ENCODE results near the gene MPG.
"Not testable (repeated sequence)": the region's sequence is repeated elsewhere in the genome, so short reads cannot be mapped to it uniquely, and the experiment has no call there.

MPG gene

DNA sequence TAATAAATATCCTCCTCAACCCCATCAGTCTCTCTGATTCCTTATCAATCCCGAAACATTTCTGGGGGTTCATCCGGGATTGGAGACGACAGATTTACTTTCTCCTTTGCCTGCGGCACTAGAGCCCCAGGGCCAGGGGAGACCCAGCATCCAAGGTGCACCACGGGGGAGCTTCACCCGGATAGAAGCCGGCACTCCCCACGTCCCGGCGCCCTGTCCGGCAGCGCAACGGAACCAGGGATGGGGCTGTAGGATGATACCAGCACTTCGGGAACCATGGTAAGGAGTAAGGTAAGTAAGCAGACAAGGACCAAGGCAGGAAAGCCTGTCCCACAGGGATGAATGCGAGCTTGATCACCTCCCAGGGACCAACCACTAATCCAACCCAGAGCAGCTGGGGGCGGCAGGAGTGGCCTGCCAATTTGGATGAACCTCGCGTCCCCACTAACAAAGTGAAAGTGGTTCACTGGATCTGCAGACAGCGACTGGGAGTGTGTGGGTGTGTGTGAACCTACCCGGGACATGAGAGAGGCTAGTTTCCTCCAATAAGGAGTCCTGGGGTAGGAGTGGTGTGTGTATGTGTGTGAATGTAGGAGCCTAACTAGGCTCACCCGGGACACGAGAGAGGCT lies 36.5 kb upstream of the MPG start:
- Histone ChIP-seq H3K4me1 (no peaks in the 10 kb centered on the region), H3K9me3 (no peaks in the 10 kb centered on the region), H3K4me3 (no peak overlapping the region), H3K27me3 (no peaks in the 10 kb centered on the region), H3K27ac (no peak overlapping the region), H3K36me3 (peaks cover 4 to 20% (median 4%) of the 10 kb centered on the region in 3 donors)
- intact Hi-C loops (cut with DNase I; ENCODE audit: low total_unique reads) = no loop called here
- no peak for DNase-seq
- TF ChIP-seq, protein P1, sequence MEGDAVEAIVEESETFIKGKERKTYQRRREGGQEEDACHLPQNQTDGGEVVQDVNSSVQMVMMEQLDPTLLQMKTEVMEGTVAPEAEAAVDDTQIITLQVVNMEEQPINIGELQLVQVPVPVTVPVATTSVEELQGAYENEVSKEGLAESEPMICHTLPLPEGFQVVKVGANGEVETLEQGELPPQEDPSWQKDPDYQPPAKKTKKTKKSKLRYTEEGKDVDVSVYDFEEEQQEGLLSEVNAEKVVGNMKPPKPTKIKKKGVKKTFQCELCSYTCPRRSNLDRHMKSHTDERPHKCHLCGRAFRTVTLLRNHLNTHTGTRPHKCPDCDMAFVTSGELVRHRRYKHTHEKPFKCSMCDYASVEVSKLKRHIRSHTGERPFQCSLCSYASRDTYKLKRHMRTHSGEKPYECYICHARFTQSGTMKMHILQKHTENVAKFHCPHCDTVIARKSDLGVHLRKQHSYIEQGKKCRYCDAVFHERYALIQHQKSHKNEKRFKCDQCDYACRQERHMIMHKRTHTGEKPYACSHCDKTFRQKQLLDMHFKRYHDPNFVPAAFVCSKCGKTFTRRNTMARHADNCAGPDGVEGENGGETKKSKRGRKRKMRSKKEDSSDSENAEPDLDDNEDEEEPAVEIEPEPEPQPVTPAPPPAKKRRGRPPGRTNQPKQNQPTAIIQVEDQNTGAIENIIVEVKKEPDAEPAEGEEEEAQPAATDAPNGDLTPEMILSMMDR (IDR thresholded peaks at IDR 0.05) = no peak

DNA sequence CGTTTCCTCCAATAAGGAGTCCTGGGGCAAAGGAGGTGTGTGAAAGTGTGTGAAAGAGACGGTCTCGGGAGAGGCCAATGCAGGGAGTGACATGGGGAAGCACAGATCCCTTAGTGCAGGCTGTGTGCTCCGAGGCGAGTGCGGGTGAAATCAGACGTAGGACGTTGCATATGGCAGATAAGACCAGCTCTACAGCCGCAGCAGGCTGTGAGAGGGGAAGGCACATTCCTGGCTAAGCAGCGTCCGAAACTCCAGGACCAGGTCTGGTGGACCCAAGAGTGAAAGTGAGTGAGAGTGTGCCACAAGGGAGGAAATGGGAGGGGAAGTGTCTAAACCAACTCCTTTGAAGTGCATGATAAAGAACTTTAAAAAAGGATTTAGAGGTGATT lies 36.0 kb upstream of the MPG start:
- Histone ChIP-seq H3K4me3 (no peak overlapping the region), H3K27me3 (no peaks in the 10 kb centered on the region), H3K27ac (no peak overlapping the region), H3K4me1 (no peaks in the 10 kb centered on the region), H3K9me3 (no peaks in the 10 kb centered on the region), H3K36me3 (peaks cover 5 to 25% (median 8%) of the 10 kb centered on the region in 3 donors)
- intact Hi-C loops (cut with DNase I; ENCODE audit: low total_unique reads) = no loop called here
- no peak for DNase-seq
- TF ChIP-seq, protein P1 (IDR thresholded peaks at IDR 0.05) = no peak

DNA sequence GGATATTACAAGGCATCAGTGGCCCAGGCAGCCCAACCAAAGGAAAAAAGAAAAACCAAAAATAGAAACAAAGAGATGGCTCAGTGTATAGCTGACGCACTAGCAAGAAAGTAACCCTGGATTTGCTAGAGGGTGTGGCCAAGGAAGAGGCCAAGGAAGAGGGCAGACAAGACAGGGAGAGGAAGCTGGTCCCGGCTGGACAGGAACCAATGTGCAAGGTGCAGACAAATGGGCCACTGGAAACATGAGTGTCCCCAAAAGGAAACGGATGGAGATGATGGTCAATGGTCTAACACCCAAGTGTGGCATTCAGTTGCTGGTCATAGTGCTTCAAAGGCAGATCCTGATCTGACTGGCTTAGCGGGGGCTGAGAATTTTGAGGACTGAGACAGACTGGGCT lies 35.3 kb upstream of the MPG start:
- Histone ChIP-seq H3K27me3 (no peaks in the 10 kb centered on the region), H3K27ac (no peak overlapping the region), H3K36me3 (peaks cover 5 to 30% (median 11%) of the 10 kb centered on the region in 3 donors), H3K4me3 (no peak overlapping the region), H3K4me1 (no peaks in the 10 kb centered on the region), H3K9me3 (no peaks in the 10 kb centered on the region)
- no peak for DNase-seq
- TF ChIP-seq, protein P1 (IDR thresholded peaks at IDR 0.05) = no peak
- intact Hi-C loops (cut with DNase I; ENCODE audit: low total_unique reads) = no loop called here

DNA sequence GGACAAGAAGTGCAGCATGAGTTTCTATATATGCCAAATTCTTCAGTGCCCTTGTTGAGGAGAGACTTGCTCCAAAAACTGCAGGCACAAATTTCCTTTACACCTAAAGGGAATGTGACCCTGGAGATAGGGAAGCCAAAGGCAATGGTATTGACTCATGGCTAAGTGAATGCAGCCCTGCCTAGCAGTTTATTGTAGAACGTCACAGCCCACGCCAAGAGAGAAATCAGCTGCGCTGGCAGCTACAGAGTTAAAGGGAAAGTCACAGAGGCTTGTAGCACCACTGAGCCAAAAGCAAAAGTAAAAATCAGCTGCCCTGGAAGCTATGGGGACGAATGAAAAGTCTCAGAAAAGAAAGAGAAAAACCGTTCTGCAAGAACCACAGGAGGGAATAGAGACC lies 34.7 kb upstream of the MPG start:
- DNase-seq = no peak
- H3K27ac ChIP-seq = no peak overlapping the region
- TF ChIP-seq, protein P1 (IDR thresholded peaks at IDR 0.05) = no peak
- no peaks in the 10 kb centered on the region for H3K9me3 ChIP-seq
- no peaks in the 10 kb centered on the region for H3K27me3 ChIP-seq
- intact Hi-C loops (cut with DNase I; ENCODE audit: low total_unique reads) = no loop called here
- peaks cover 5 to 34% (median 11%) of the 10 kb centered on the region in 3 donors for H3K36me3 ChIP-seq
- H3K4me3 ChIP-seq = no peak overlapping the region
- no peaks in the 10 kb centered on the region for H3K4me1 ChIP-seq

DNA sequence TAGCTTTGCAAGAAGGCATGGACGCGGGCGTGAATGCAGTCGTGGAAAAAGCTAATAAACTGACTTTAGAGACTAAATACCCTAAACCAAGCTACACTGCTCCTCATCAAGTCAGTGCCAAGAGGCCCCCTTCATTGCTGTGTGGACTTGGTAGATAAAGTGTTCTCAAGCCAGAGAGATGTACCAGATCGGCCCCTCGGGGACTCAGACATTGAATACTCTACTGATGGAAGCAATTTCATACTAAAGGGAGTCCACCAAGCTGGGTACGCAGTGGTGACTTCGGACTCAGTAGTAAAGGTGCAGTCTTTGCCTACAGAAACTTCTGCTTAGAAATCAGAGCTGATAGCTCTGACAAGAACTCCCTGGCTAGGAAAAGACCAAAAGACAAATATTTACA lies 33.4 kb upstream of the MPG start:
- no peak overlapping the region for H3K27ac ChIP-seq
- no peaks in the 10 kb centered on the region for H3K9me3 ChIP-seq
- intact Hi-C loops (cut with DNase I; ENCODE audit: low total_unique reads) = no loop called here
- DNase-seq = no peak
- no peaks in the 10 kb centered on the region for H3K4me1 ChIP-seq
- H3K36me3 ChIP-seq = peaks cover 5 to 38% (median 11%) of the 10 kb centered on the region in 3 donors
- H3K27me3 ChIP-seq = no peaks in the 10 kb centered on the region
- TF ChIP-seq, protein P1 (IDR thresholded peaks at IDR 0.05) = no peak
- no peak overlapping the region for H3K4me3 ChIP-seq

DNA sequence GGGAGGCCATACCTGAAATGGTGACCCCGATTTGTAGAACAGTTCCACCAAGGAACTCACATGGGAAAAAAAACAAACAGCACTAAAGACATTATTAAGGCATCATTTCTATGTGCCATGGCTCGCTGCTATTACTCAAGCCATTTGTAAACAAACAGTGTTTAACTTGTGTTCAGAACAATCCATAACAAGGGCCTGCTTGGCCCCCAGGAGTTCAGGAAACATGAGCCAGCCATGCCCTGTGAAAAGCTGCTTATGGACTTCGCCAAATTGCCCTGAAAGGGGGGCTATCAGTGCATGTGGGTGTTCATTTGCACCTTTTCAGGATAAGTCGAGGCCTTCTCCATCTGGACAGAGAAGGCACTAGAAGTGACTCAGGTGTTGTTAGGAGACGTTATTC lies 32.6 kb upstream of the MPG start:
- TF ChIP-seq, protein P1 (IDR thresholded peaks at IDR 0.05) = no peak
- Histone ChIP-seq H3K27ac (no peak overlapping the region), H3K4me3 (no peak overlapping the region), H3K36me3 (peaks cover 5 to 38% (median 11%) of the 10 kb centered on the region in 3 donors), H3K27me3 (no peaks in the 10 kb centered on the region), H3K4me1 (no peaks in the 10 kb centered on the region), H3K9me3 (no peaks in the 10 kb centered on the region)
- DNase-seq = no peak
- intact Hi-C loops (cut with DNase I; ENCODE audit: low total_unique reads) = no loop called here

DNA sequence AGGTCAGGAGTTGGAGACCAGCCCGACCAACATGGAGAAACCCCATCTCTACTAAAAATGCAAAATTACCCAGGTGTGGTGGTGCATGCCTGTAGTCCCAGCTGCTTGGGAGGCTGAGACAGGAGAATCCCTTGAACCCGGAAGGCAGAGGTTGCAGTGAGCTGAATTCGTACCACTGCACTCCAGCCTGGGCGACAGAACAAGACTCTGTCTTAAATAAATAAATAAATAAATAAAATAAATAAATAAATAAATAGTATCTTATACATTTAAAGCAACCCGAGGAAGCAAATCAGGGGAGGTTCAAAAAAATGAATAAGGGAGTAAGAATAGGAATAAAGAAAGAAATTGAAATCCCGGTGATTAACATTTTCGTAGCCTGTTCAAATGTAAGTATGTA lies 31.5 kb upstream of the MPG start:
- H3K4me3 ChIP-seq; intact Hi-C loops (cut with DNase I; ENCODE audit: low total_unique reads); H3K27ac ChIP-seq; DNase-seq; H3K4me1 ChIP-seq; H3K9me3 ChIP-seq; H3K27me3 ChIP-seq: not testable (repeated sequence)
- H3K36me3 ChIP-seq = peaks cover 5 to 38% (median 11%) of the 10 kb centered on the region in 3 donors

Measured in tibial artery (tissue), 4 donors.